IMR-90 (cell line): ENCODE measurements around the gene AWAT2. TPM values are rescaled to one million over a fixed set of nuclear protein-coding genes. Genes with fewer than 3 reads are reported as not detected.

ENCODE experiments used
- ATAC-seq: fragments of 200-7000 bp; cut with Tn5 transposase; 2 replicates; pipeline ENCODE4 v1.9.1; 2020; ENCODE audit warnings: low read depth, mild to moderate bottlenecking, moderate library complexity
- BruUV-seq: library from RNA; stranded (reverse); fragments of 400-500 nt; replicated peaks from 2 replicates; lab custom pipeline; 2021; lab: Mats Ljungman, UMichigan
- CTCF ChIA-PET: fragments of 300-600 bp; formaldehyde crosslinking; extraction: SDS; loops from one replicate; lab custom pipeline; 2021; ENCODE audit warnings: antibody characterized with exemption; lab: Yijun Ruan, JAX
- POLR2A ChIA-PET: fragments of 300-600 bp; sonication (Branson Sonifier 250); formaldehyde crosslinking; loops from one replicate; lab custom pipeline; 2022; ENCODE audit warnings: antibody characterized with exemption; ENCODE audit not compliant: unreplicated experiment; lab: Charles Lee
- DNase-seq: peaks from one replicate; pipeline ENCODE4 v3.0.0; 2013
- H2AFZ ChIP-seq: replicated peaks from 2 replicates; pipeline ENCODE3; 2013; ENCODE audit warnings: low read length, mild to moderate bottlenecking; ENCODE audit not compliant: poor library complexity
- H2AK5ac ChIP-seq: 2 replicates; pipeline ENCODE4 v1.6.1; 2013; ENCODE audit warnings: low read depth, low read length, inconsistent platforms
- H2AK9ac ChIP-seq: replicated peaks from 2 replicates; pipeline ENCODE3; 2013; ENCODE audit warnings: mild to moderate bottlenecking, low read depth, low read length, moderate library complexity; ENCODE audit not compliant: poor library complexity
- H2BK120ac ChIP-seq: 2 replicates; pipeline ENCODE4 v1.6.1; 2013; ENCODE audit warnings: low read depth, low read length, inconsistent platforms
- H2BK15ac ChIP-seq: 3 replicates; pipeline ENCODE4 v1.6.1; 2013; ENCODE audit warnings: low read depth, low read length, inconsistent platforms
- H2BK20ac ChIP-seq: 2 replicates; pipeline ENCODE4 v1.6.1; 2013; ENCODE audit warnings: low read depth, mild to moderate bottlenecking, inconsistent platforms, low read length, moderate library complexity
- H2BK5ac ChIP-seq: 2 replicates; pipeline ENCODE4 v1.6.1; 2013; ENCODE audit warnings: mild to moderate bottlenecking, low read depth, low read length, inconsistent platforms; ENCODE audit not compliant: poor library complexity, severe bottlenecking
- H3K14ac ChIP-seq: replicated peaks from 2 replicates; pipeline ENCODE4 v1.6.1; 2013; ENCODE audit warnings: low read depth, low read length, inconsistent platforms
- H3K18ac ChIP-seq: 2 replicates; pipeline ENCODE4 v1.6.1; 2013; ENCODE audit warnings: low read depth, low read length, control low read depth
- H3K23ac ChIP-seq: 2 replicates; pipeline ENCODE4 v1.6.1; 2013; ENCODE audit warnings: low read depth, low read length, inconsistent platforms
- H3K27ac ChIP-seq: 2 replicates; pipeline ENCODE4 v1.5.1; 2013; ENCODE audit warnings: mild to moderate bottlenecking, control low read depth, low read length; ENCODE audit not compliant: insufficient read depth
- H3K27me3 ChIP-seq: 2 replicates; pipeline ENCODE4 v1.6.1; 2013; ENCODE audit warnings: low read length; ENCODE audit not compliant: control insufficient read depth, insufficient read depth
- H3K36me3 ChIP-seq: 2 replicates; pipeline ENCODE4 v1.6.1; 2013; ENCODE audit warnings: low read length, mixed read lengths; ENCODE audit not compliant: control insufficient read depth, insufficient read depth
- H3K4ac ChIP-seq: 2 replicates; pipeline ENCODE4 v1.6.1; 2013; ENCODE audit warnings: low read depth, low read length, inconsistent platforms
- H3K4me1 ChIP-seq: 2 replicates; pipeline ENCODE4 v1.6.1; 2013; ENCODE audit warnings: low read length, mixed read lengths; ENCODE audit not compliant: control insufficient read depth, insufficient read depth
- H3K4me2 ChIP-seq: 2 replicates; pipeline ENCODE4 v1.6.1; 2013; ENCODE audit warnings: low read depth, mild to moderate bottlenecking, control low read depth, low read length, moderate library complexity
- H3K4me3 ChIP-seq: 2 replicates; pipeline ENCODE4 v1.5.1; 2013; ENCODE audit warnings: low read depth, mild to moderate bottlenecking, control low read depth, low read length, moderate library complexity; ENCODE audit not compliant: insufficient read depth
- H3K56ac ChIP-seq: 2 replicates; pipeline ENCODE4 v1.6.1; 2013; ENCODE audit warnings: low read length, inconsistent platforms; ENCODE audit not compliant: insufficient read depth; ENCODE audit errors: extremely low read depth
- H3K79me1 ChIP-seq, 2 experiments: 2 replicates each; pipeline ENCODE4 v1.6.1; 2013; ENCODE audit warnings: low read length in 2 of 2, inconsistent platforms in 1 of 2, low read depth in 1 of 2
- H3K9ac ChIP-seq: 2 replicates; pipeline ENCODE4 v1.6.1; 2013; ENCODE audit warnings: low read depth, low read length, control low read depth
- H3K9me1 ChIP-seq: 2 replicates; pipeline ENCODE4 v1.6.1; 2013; ENCODE audit warnings: low read length, inconsistent platforms; ENCODE audit not compliant: insufficient read depth
- H3K9me3 ChIP-seq: 2 replicates; pipeline ENCODE4 v1.6.1; 2013; ENCODE audit warnings: low read length; ENCODE audit not compliant: control insufficient read depth, insufficient read depth
- H4K20me1 ChIP-seq: 2 replicates; pipeline ENCODE4 v1.6.1; 2013; ENCODE audit warnings: low read length, inconsistent platforms; ENCODE audit not compliant: insufficient read depth
- H4K5ac ChIP-seq: 2 replicates; pipeline ENCODE4 v1.6.1; 2013; ENCODE audit warnings: mild to moderate bottlenecking, low read depth, low read length, control low read depth
- H4K8ac ChIP-seq, 2 experiments: 2 replicates each; pipeline ENCODE4 v1.6.1; 2013; ENCODE audit warnings: low read depth in 2 of 2, low read length in 2 of 2, control low read depth in 1 of 2, inconsistent platforms in 1 of 2
- H4K91ac ChIP-seq: 2 replicates; pipeline ENCODE4 v1.6.1; 2013; ENCODE audit warnings: low read depth, low read length, inconsistent platforms; ENCODE audit not compliant: insufficient read depth
- ELK1 ChIP-seq: fragments of 150-350 bp; IDR thresholded peaks from 2 replicates; pipeline ENCODE4 v1.6.1; 2016; ENCODE audit warnings: low read depth, mild to moderate bottlenecking, low read length, moderate library complexity, borderline replicate concordance
- MXI1 ChIP-seq: IDR thresholded peaks from 2 replicates; pipeline ENCODE4 v1.6.1; 2012; ENCODE audit warnings: low read depth, mild to moderate bottlenecking, low read length, moderate library complexity, borderline replicate concordance
- WGBS, 2 experiments: methylation state at CpG; one replicate each; pipeline versions ENCODE4 v1.1.5 to v1.1.7; 2013; ENCODE audit warnings: missing lambda C conversion rate in 2 of 2; ENCODE audit not compliant: insufficient read length in 1 of 2; ENCODE audit errors: extremely low coverage in 2 of 2; 5-methylcytosine and 5-hydroxymethylcytosine counted together
- dilution Hi-C: fragments of 300-500 bp; cut with HindIII; formaldehyde crosslinking; loops from one replicate; pipeline ENCODE4 v1.14.3; 2018; ENCODE audit warnings: low sequenced_read_pairs; ENCODE audit not compliant: unreplicated experiment
- in situ Hi-C: fragments of 300-500 bp; cut with MboI; formaldehyde crosslinking; loops from 3 replicates; pipeline ENCODE4 v1.14.3; 2019; ENCODE audit warnings: low sequenced_read_pairs, inconsistent platforms, mixed read lengths
- intact Hi-C: fragments of 100-400 bp; cut with micrococcal nuclease; formaldehyde crosslinking; loops from 2 replicates; pipeline ENCODE4 v1.10.0; 2022
- polyA plus RNA-seq, 3 experiments: library from polyadenylated mRNA; depleted of rRNA; stranded (reverse); fragments of >200 nt; gene quantifications; 2 replicates each; pipeline ENCODE4 v1.2.3, GENCODE V29; 2012; ENCODE audit warnings: low replicate concordance in 1 of 3
- total RNA-seq: library from RNA; depleted of rRNA; stranded (reverse); fragments of >200 nt; gene quantifications from 2 replicates; pipeline ENCODE4 v1.2.3, GENCODE V29; 2012

AWAT2 gene
- total and polyA plus RNA-seq, 2 of the 4 experiments (the other 2 are of a cell fraction): under 0.01 TPM; not detected in 1

GRCh38 chrX:70013466-70014381 is 36.0 kb downstream of the AWAT2 start:
- Histone ChIP-seq H4K91ac (no peak overlapping the region), H3K4me1 (no peaks in the 10 kb centered on the region), H2AK5ac (no peak overlapping the region), H2BK15ac (no peak overlapping the region), H3K36me3 (no peaks in the 10 kb centered on the region), H4K8ac (no peak overlapping the region), H3K4me3 (no peak overlapping the region), H3K9ac (no peak overlapping the region), H2AFZ (no peak overlapping the region), H3K79me1 (no peaks in the 10 kb centered on the region), H3K18ac (no peak overlapping the region), H3K9me3 (no peaks in the 10 kb centered on the region), H3K14ac (no peak overlapping the region), H3K4ac (no peak overlapping the region), H2AK9ac (no peak overlapping the region), H2BK5ac (no peak overlapping the region), H3K27me3 (peaks cover 5% of the 10 kb centered on the region), H4K20me1 (no peaks in the 10 kb centered on the region), H4K5ac (no peak overlapping the region), H2BK20ac (no peak overlapping the region), H2BK120ac (no peak overlapping the region), H3K9me1 (no peaks in the 10 kb centered on the region), H3K27ac (no peak overlapping the region), H3K23ac (no peak overlapping the region), H3K4me2 (no peak overlapping the region), H3K56ac (no peak overlapping the region)
- CTCF ChIA-PET: no interaction called here
- intact Hi-C loops: no loop called here
- WGBS, 2 experiments: 59% methylated on average over 3 of the region's 5 CpGs; no CpG with 5 or more reads in 1 of the 2 experiments
- no TSS peak for BruUV-seq
- in situ Hi-C loops: no loop called here
- no peak for TF ChIP-seq MXI1
- no peak for TF ChIP-seq ELK1
- DNase-seq (no peak), ATAC-seq (no peak)
- dilution Hi-C loops: no loop called here
- POLR2A ChIA-PET: no interaction called here
